Mucosa of descending colon (tissue), 3 donors: ENCODE data around the gene JADE3. TPM values are rescaled to one million over a fixed set of nuclear protein-coding genes. Genes with fewer than 3 reads are reported as not detected.
A peak's percentile ranks its signal among the peaks of the same experiment; 100 is the strongest.

Source experiments
- ATAC-seq: fragments of 200-7000 bp; cut with Tn5 transposase; one replicate; pipeline ENCODE4 v1.9.1; 2020; ENCODE audit warnings: mild to moderate bottlenecking, moderate library complexity
- DNase-seq, 3 donors: peaks; one replicate each; pipeline ENCODE4 v3.0.0-alpha.2; 2020
- H3K36me3 ChIP-seq: fragments of 200-600 bp; one replicate; pipeline ENCODE4 v1.8.0; 2021; ENCODE audit warnings: low read depth, mild to moderate bottlenecking
- H3K4me1 ChIP-seq: fragments of 200-600 bp; one replicate; pipeline ENCODE4 v1.8.0; 2021; ENCODE audit warnings: low read depth, mild to moderate bottlenecking
- H3K4me3 ChIP-seq: fragments of 200-600 bp; one replicate; pipeline ENCODE4 v1.8.0; 2021; ENCODE audit warnings: mild to moderate bottlenecking
- H3K9me3 ChIP-seq: fragments of 200-600 bp; one replicate; pipeline ENCODE4 v1.8.0; 2021; ENCODE audit warnings: mild to moderate bottlenecking
- CTCF ChIP-seq: fragments of 200-600 bp; IDR thresholded peaks from one replicate; pipeline ENCODE4 v1.8.0; 2022; ENCODE audit warnings: antibody characterized with exemption, mild to moderate bottlenecking
- intact Hi-C, 2 donors: fragments of 100-400 bp; cut with DNase I in 1 of 2; cut with micrococcal nuclease in 1 of 2; formaldehyde crosslinking; loops; one replicate each; pipeline versions ENCODE4 v1.11.0 to v1.11.1; 2022; cut with DNase I, micrococcal nuclease
- total RNA-seq, 3 donors: library from RNA; stranded (reverse); fragmentation: NEBNext Ultra II Directional in 2 of 3; extraction: Animal tissue kit (Norgen Biotek cat#: 25700) in 2 of 3; gene quantifications; one replicate each; pipeline versions ENCODE4 v1.2.1 to v1.2.4, GENCODE V29; 2021 to 2023
- donor health status: DM: no; HTN: no; CAD: no; lungs with moderate emphysema.
- donor health status: DM: no; HTN: no; CAD: no.
- donor health status: DM: no; HTN: yes; CAD: no.

JADE3 gene
- total RNA-seq, 3 donors from 2014 or later, result 4.7 to 8.0 (median 5.2) TPM

- intact Hi-C loops, result no loop called here
- Histone ChIP-seq H3K4me3 (no peak overlapping the region), H3K4me1 (no peaks in the 10 kb centered on the region), H3K9me3 (no peaks in the 10 kb centered on the region), H3K36me3 (no peaks in the 10 kb centered on the region)
- ATAC-seq (peak; percentile 99), DNase-seq (peak; percentile 80 to 82 (median 81))
- TF ChIP-seq CTCF, result peak; percentile 36
Measured at GRCh38 chrX:46903458-46904242, 8.6 kb upstream of the JADE3 start.

GRCh38 chrX:46904626-46905025 is 7.6 kb upstream of the JADE3 start:
- H3K4me3 ChIP-seq, result no peak overlapping the region
- intact Hi-C loops, result no loop called here
- TF ChIP-seq CTCF, result no peak
- ATAC-seq (no peak), DNase-seq (no peak)
- H3K36me3 ChIP-seq, result no peaks in the 10 kb centered on the region
- no peaks in the 10 kb centered on the region for H3K4me1 ChIP-seq
- no peaks in the 10 kb centered on the region for H3K9me3 ChIP-seq

GRCh38 chrX:46910415-46910814 is 1.8 kb upstream of the JADE3 start:
- DNase-seq (no peak), ATAC-seq (no peak)
- Histone ChIP-seq H3K9me3 (no peaks in the 10 kb centered on the region), H3K4me1 (no peaks in the 10 kb centered on the region), H3K4me3 (no peak overlapping the region), H3K36me3 (no peaks in the 10 kb centered on the region)
- intact Hi-C loops, result no loop called here
- no peak for TF ChIP-seq CTCF

GRCh38 chrX:46912603-46913491 is 626 bp downstream of the JADE3 start:
- Histone ChIP-seq H3K36me3 (no peaks in the 10 kb centered on the region), H3K9me3 (no peaks in the 10 kb centered on the region), H3K4me3 (peak overlapping the region; percentile 36), H3K4me1 (no peaks in the 10 kb centered on the region)
- ATAC-seq (peak; percentile 64), DNase-seq (peak; percentile 40 to 62 (median 60))
- intact Hi-C loops, result no loop called here
- TF ChIP-seq CTCF, result no peak

GRCh38 chrX:46913667-46914066 is 1.4 kb downstream of the JADE3 start:
- no peak for TF ChIP-seq CTCF
- intact Hi-C loops, result no loop called here
- no peaks in the 10 kb centered on the region for H3K9me3 ChIP-seq
- H3K4me3 ChIP-seq, result no peak overlapping the region
- ATAC-seq (no peak), DNase-seq (peak in 2 of 3 donors; percentile 16 to 19)
- no peaks in the 10 kb centered on the region for H3K36me3 ChIP-seq
- H3K4me1 ChIP-seq, result no peaks in the 10 kb centered on the region
